Naive thymus-derived CD4-positive, alpha-beta T cell (primary cell): ENCODE data around the gene NCSTN. TPM values are rescaled to one million over a fixed set of nuclear protein-coding genes. Genes with fewer than 3 reads are reported as not detected.

Experiments used
- ATAC-seq: fragments of 150-1000 bp; cut with Tn5 transposase; 2 replicates; pipeline ENCODE4 v1.10.0; 2021; ENCODE audit warnings: mild to moderate bottlenecking, moderate library complexity
- CTCF ChIA-PET: fragments of 350-600 bp; sonication (Branson Sonifier 250); formaldehyde crosslinking; loops from one replicate; lab custom pipeline; 2021; ENCODE audit warnings: antibody characterized with exemption; lab: Charles Lee
- POLR2A ChIA-PET: fragments of 350-600 bp; sonication (Branson Sonifier 250); formaldehyde crosslinking; loops from one replicate; lab custom pipeline; 2021; ENCODE audit warnings: antibody characterized with exemption, inconsistent platforms; lab: Charles Lee
- DNase-seq, 9 donors: peaks; one replicate each; pipeline versions ENCODE4 v3.0.0 to v3.0.0-alpha.2; 2020 to 2022; ENCODE audit warnings: mixed read lengths in 1 of 9
- H3K27ac ChIP-seq: one replicate; pipeline ENCODE4 v1.7.0; 2013; ENCODE audit warnings: mild to moderate bottlenecking, low read depth, low read length, moderate library complexity
- H3K27me3 ChIP-seq, 2 donors: one replicate each; pipeline ENCODE4 v1.7.0; 2013; ENCODE audit warnings: low read length in 2 of 2, mild to moderate bottlenecking in 2 of 2, moderate library complexity in 2 of 2; ENCODE audit not compliant: control insufficient read depth in 2 of 2, insufficient read depth in 2 of 2
- H3K36me3 ChIP-seq, 3 experiments: 1 replicate in 2 of 3; 2 replicates in 1 of 3; pipeline ENCODE4 v1.7.0; 2013; ENCODE audit warnings: low read length in 3 of 3, mild to moderate bottlenecking in 3 of 3, moderate library complexity in 1 of 3; ENCODE audit not compliant: insufficient read depth in 3 of 3, control insufficient read depth in 2 of 3
- H3K4me1 ChIP-seq, 2 donors: one replicate each; pipeline ENCODE4 v1.7.0; 2013; ENCODE audit warnings: low read length in 2 of 2, mild to moderate bottlenecking in 2 of 2, moderate library complexity in 1 of 2; ENCODE audit not compliant: control insufficient read depth in 2 of 2, insufficient read depth in 2 of 2
- H3K4me3 ChIP-seq: 2 replicates; pipeline ENCODE4 v1.7.0; 2013; ENCODE audit warnings: mild to moderate bottlenecking, low read length
- H3K9me3 ChIP-seq, 3 experiments: 1 replicate in 2 of 3; 2 replicates in 1 of 3; pipeline ENCODE4 v1.7.0; 2013; ENCODE audit warnings: low read length in 3 of 3; ENCODE audit not compliant: control insufficient read depth in 2 of 3
- H3K27ac Mint-ChIP-seq, 9 donors: one replicate each; pipeline ENCODE4 v1.8.0; 2020 to 2022; ENCODE audit warnings: mixed read lengths in 9 of 9, mild to moderate bottlenecking in 8 of 9, moderate library complexity in 5 of 9, inconsistent platforms in 2 of 9
- H3K27me3 Mint-ChIP-seq, 5 donors: one replicate each; pipeline ENCODE4 v1.8.0; 2021 to 2022; ENCODE audit warnings: mixed read lengths in 5 of 5, mild to moderate bottlenecking in 1 of 5
- H3K36me3 Mint-ChIP-seq, 5 donors: one replicate each; pipeline ENCODE4 v1.8.0; 2020 to 2022; ENCODE audit warnings: mixed read lengths in 5 of 5, mild to moderate bottlenecking in 3 of 5, inconsistent platforms in 1 of 5
- H3K4me1 Mint-ChIP-seq, 7 donors: one replicate each; pipeline ENCODE4 v1.8.0; 2020 to 2022; ENCODE audit warnings: mixed read lengths in 7 of 7, mild to moderate bottlenecking in 3 of 7, inconsistent platforms in 1 of 7
- H3K4me3 Mint-ChIP-seq, 10 donors: one replicate each; pipeline ENCODE4 v1.8.0; 2020 to 2022; ENCODE audit warnings: mild to moderate bottlenecking in 10 of 10, mixed read lengths in 10 of 10, moderate library complexity in 6 of 10, inconsistent platforms in 2 of 10
- H3K9me3 Mint-ChIP-seq, 11 donors: one replicate each; pipeline ENCODE4 v1.8.0; 2020 to 2022; ENCODE audit warnings: mixed read lengths in 11 of 11, mild to moderate bottlenecking in 4 of 11, inconsistent platforms in 1 of 11, moderate library complexity in 1 of 11
- intact Hi-C, 2 donors: fragments of 100-400 bp; cut with micrococcal nuclease; formaldehyde crosslinking; loops; one replicate each; pipeline ENCODE4 v1.15.1; 2023
- polyA plus RNA-seq, 2 donors: library from polyadenylated mRNA; unstranded; fragments of 300-500 nt; fragmentation: Illumina TruSeq; gene quantifications; one replicate each; pipeline ENCODE4 v1.2.3, GENCODE V29; 2021
- total RNA-seq, 6 experiments: library from RNA in 5 of 6; stranded (reverse) in 5 of 6; gene quantifications; 1 replicate in 5 of 6; 2 replicates in 1 of 6; pipeline ENCODE4 v1.2.3 and lab custom pipeline; 2021 to 2026

The NCSTN gene
- total and polyA plus RNA-seq, 7 experiments from 2014 or later, result 68.4 to 91.1 (median 73.5) TPM

GRCh38 chr1:160342526-160342925 is 657 bp upstream of the NCSTN start:
- POLR2A ChIA-PET, result interaction anchor here (0.6 to 1.2 kb wide), 3 partner anchors 51 to 238 kb away, joined by 3 read pairs; partner anchors contain the start of gene DCAF8
- Histone ChIP-seq H3K9me3 (no peaks in the 10 kb centered on the region), H3K4me3 (peak overlapping the region; percentile 87), H3K27me3 (no peaks in the 10 kb centered on the region), H3K27ac (peak overlapping the region; percentile 98), H3K36me3 (peaks cover 20 to 41% (median 20%) of the 10 kb centered on the region in 3 experiments), H3K4me1 (peaks cover 23 to 29% of the 10 kb centered on the region in 2 donors)
- Mint-ChIP-seq H3K4me3 (peak overlapping the region; percentile 99 to 100 (median 100)), H3K4me1 (peaks cover 28 to 77% (median 67%) of the 10 kb centered on the region in 7 donors), H3K27ac (peak overlapping the region; percentile 98 to 100 (median 100)), H3K27me3 (no peaks in the 10 kb centered on the region), H3K36me3 (peaks cover 15 to 31% (median 23%) of the 10 kb centered on the region in 5 donors), H3K9me3 (peaks cover 0 to 2% (median 0%) of the 10 kb centered on the region in 11 donors)
- no peak for ATAC-seq
- CTCF ChIA-PET, result no interaction called here
- intact Hi-C loops, result loop anchor here (2.0 to 10.0 kb wide), 7 partner anchors 200 to 792 kb away; partner anchors contain the start of genes IGSF8 (in 2 of the 2), DEDD (in 1 of the 2), NIT1 (in 1 of the 2) and PFDN2 (in 1 of the 2)
- DNase-seq, result peak in 3 of 9 donors; percentile 2 to 28 (median 3)

GRCh38 chr1:160344241-160344640 is 1.1 kb downstream of the NCSTN start:
- no peak for DNase-seq
- Mint-ChIP-seq H3K4me1 (peaks cover 27 to 68% (median 56%) of the 10 kb centered on the region in 7 donors), H3K27me3 (no peaks in the 10 kb centered on the region), H3K4me3 (peak overlapping the region; percentile 99 to 100 (median 100)), H3K27ac (peak overlapping the region; percentile 98 to 100 (median 100)), H3K36me3 (peaks cover 13 to 21% (median 15%) of the 10 kb centered on the region in 5 donors), H3K9me3 (no peaks in the 10 kb centered on the region)
- H3K4me1 ChIP-seq, result peaks cover 23 to 29% of the 10 kb centered on the region in 2 donors
- no peaks in the 10 kb centered on the region for H3K9me3 ChIP-seq
- ChIA-PET CTCF (interaction anchor here (1.3 kb wide), 1 partner anchor 53 kb away, joined by 4 read pairs; no protein-coding TSS in a partner anchor), POLR2A (interaction anchor here (0.7 to 1.3 kb wide), 4 partner anchors 13 to 454 kb away, joined by 3 read pairs; no protein-coding TSS in a partner anchor)
- H3K36me3 ChIP-seq, result peaks cover 12 to 49% (median 14%) of the 10 kb centered on the region in 3 experiments
- peak overlapping the region; percentile 98 for H3K27ac ChIP-seq
- H3K27me3 ChIP-seq, result no peaks in the 10 kb centered on the region
- ATAC-seq, result no peak
- intact Hi-C loops, result loop anchor here in 1 of 2 donors (5.0 to 10.0 kb wide), 5 partner anchors 198 to 791 kb away; partner anchors contain the start of genes DEDD, PIGM, TAGLN2 and USF1
- peak overlapping the region; percentile 87 for H3K4me3 ChIP-seq

- Mint-ChIP-seq H3K4me1 (peaks cover 27 to 64% (median 51%) of the 10 kb centered on the region in 7 donors), H3K4me3 (peak overlapping the region; percentile 71 to 100 (median 100)), H3K36me3 (peaks cover 11 to 21% (median 15%) of the 10 kb centered on the region in 5 donors), H3K9me3 (no peaks in the 10 kb centered on the region), H3K27me3 (no peaks in the 10 kb centered on the region), H3K27ac (peak overlapping the region in 3 of 9 donors; percentile 99 to 100 (median 100))
- ATAC-seq, result no peak
- DNase-seq, result no peak
- ChIA-PET POLR2A (interaction anchor here (1.0 kb wide), 1 partner anchor 453 kb away, joined by 3 read pairs; no protein-coding TSS in a partner anchor), CTCF (interaction anchor here (1.3 kb wide), 1 partner anchor 53 kb away, joined by 4 read pairs; no protein-coding TSS in a partner anchor)
- intact Hi-C loops, result loop anchor here in 1 of 2 donors (5.0 to 10.0 kb wide), 5 partner anchors 197 to 790 kb away; partner anchors contain the start of genes DEDD, PIGM, TAGLN2 and USF1
- Histone ChIP-seq H3K36me3 (peaks cover 13 to 49% (median 14%) of the 10 kb centered on the region in 3 experiments), H3K9me3 (no peaks in the 10 kb centered on the region), H3K27me3 (no peaks in the 10 kb centered on the region), H3K4me3 (no peak overlapping the region), H3K4me1 (peaks cover 23 to 29% of the 10 kb centered on the region in 2 donors), H3K27ac (no peak overlapping the region)
Measured at GRCh38 chr1:160344936-160345335, 1.8 kb downstream of the NCSTN start.

GRCh38 chr1:160346463-160346862 is 3.3 kb downstream of the NCSTN start:
- Histone ChIP-seq H3K27ac (no peak overlapping the region), H3K4me3 (no peak overlapping the region), H3K27me3 (no peaks in the 10 kb centered on the region), H3K4me1 (peaks cover 15 to 21% of the 10 kb centered on the region in 2 donors), H3K36me3 (peaks cover 20 to 60% (median 28%) of the 10 kb centered on the region in 3 experiments), H3K9me3 (no peaks in the 10 kb centered on the region)
- Mint-ChIP-seq H3K9me3 (no peaks in the 10 kb centered on the region), H3K27me3 (no peaks in the 10 kb centered on the region), H3K27ac (no peak overlapping the region), H3K4me3 (no peak overlapping the region), H3K4me1 (peaks cover 17 to 51% (median 37%) of the 10 kb centered on the region in 7 donors), H3K36me3 (peaks cover 17 to 31% (median 22%) of the 10 kb centered on the region in 5 donors)
- intact Hi-C loops, result loop anchor here in 1 of 2 donors (10.0 kb wide), 2 partner anchors 422 to 788 kb away; partner anchors contain the start of genes DEDD and TAGLN2
- ATAC-seq, result no peak
- CTCF ChIA-PET, result interaction anchor here (0.6 kb wide), 1 partner anchor 205 kb away, joined by 6 read pairs; no protein-coding TSS in a partner anchor
- DNase-seq, result no peak
- POLR2A ChIA-PET, result no interaction called here

GRCh38 chr1:160346958-160347357 is 3.8 kb downstream of the NCSTN start:
- H3K27ac ChIP-seq, result no peak overlapping the region
- H3K36me3 ChIP-seq, result peaks cover 20 to 65% (median 31%) of the 10 kb centered on the region in 3 experiments
- ChIA-PET POLR2A (no interaction called here), CTCF (interaction anchor here (0.6 kb wide), 1 partner anchor 205 kb away, joined by 6 read pairs; no protein-coding TSS in a partner anchor)
- peak overlapping the region in 2 of 9 donors; percentile 38 to 49 for H3K27ac Mint-ChIP-seq
- peak overlapping the region in 2 of 10 donors; percentile 12 to 23 for H3K4me3 Mint-ChIP-seq
- no peak overlapping the region for H3K4me3 ChIP-seq
- no peaks in the 10 kb centered on the region for H3K9me3 ChIP-seq
- H3K4me1 ChIP-seq, result peaks cover 10 to 17% of the 10 kb centered on the region in 2 donors
- H3K27me3 ChIP-seq, result no peaks in the 10 kb centered on the region
- peaks cover 17 to 34% (median 22%) of the 10 kb centered on the region in 5 donors for H3K36me3 Mint-ChIP-seq
- intact Hi-C loops, result loop anchor here in 1 of 2 donors (10.0 kb wide), 2 partner anchors 422 to 788 kb away; partner anchors contain the start of genes DEDD and TAGLN2
- DNase-seq (no peak), ATAC-seq (peak; percentile 28)
- no peaks in the 10 kb centered on the region for H3K27me3 Mint-ChIP-seq
- no peaks in the 10 kb centered on the region for H3K9me3 Mint-ChIP-seq
- peaks cover 15 to 46% (median 33%) of the 10 kb centered on the region in 7 donors for H3K4me1 Mint-ChIP-seq

- peaks cover 6 to 17% (median 11%) of the 10 kb centered on the region in 7 donors for H3K4me1 Mint-ChIP-seq
- H3K27me3 Mint-ChIP-seq, result no peaks in the 10 kb centered on the region
- no peak overlapping the region for H3K4me3 Mint-ChIP-seq
- intact Hi-C loops, result no loop called here
- ChIA-PET POLR2A (no interaction called here), CTCF (interaction anchor here (1.6 kb wide), 1 partner anchor 25 kb away, joined by 3 read pairs; no protein-coding TSS in a partner anchor)
- Histone ChIP-seq H3K27ac (no peak overlapping the region), H3K27me3 (no peaks in the 10 kb centered on the region), H3K9me3 (no peaks in the 10 kb centered on the region), H3K4me1 (no peaks in the 10 kb centered on the region), H3K36me3 (peaks cover 60 to 97% (median 61%) of the 10 kb centered on the region in 3 experiments), H3K4me3 (no peak overlapping the region)
- DNase-seq, result no peak
- H3K27ac Mint-ChIP-seq, result no peak overlapping the region
- H3K36me3 Mint-ChIP-seq, result peaks cover 30 to 76% (median 55%) of the 10 kb centered on the region in 5 donors
- ATAC-seq, result no peak
- H3K9me3 Mint-ChIP-seq, result peaks cover 0 to 1% (median 0%) of the 10 kb centered on the region in 11 donors
Measured at GRCh38 chr1:160351629-160352028, 8.4 kb downstream of the NCSTN start.
